ENCODE data around the gene ROR2. TPM values are rescaled to one million over a fixed set of nuclear protein-coding genes. Genes with fewer than 3 reads are reported as not detected.

The ROR2 gene
- total RNA-seq, 1 experiment from 2014 or later: 5.9 TPM

- in situ Hi-C loops (cut with HindIII; ENCODE audit: low pct_unique_long_range_greater_than_20kb, low sequenced_read_pairs): no loop called here
- CTCF ChIA-PET: no interaction called here
Measured at GRCh38 chr9:91811024-91811909, 138.8 kb downstream of the ROR2 start.

GRCh38 chr9:91810286-91810905, 139.6 kb downstream of the ROR2 start:
- in situ Hi-C loops (cut with HindIII; ENCODE audit: low pct_unique_long_range_greater_than_20kb, low sequenced_read_pairs): no loop called here
- POLR2A ChIA-PET: interaction anchor here (0.6 kb wide), 1 partner anchor 103 kb away, joined by 4 read pairs; no protein-coding TSS in a partner anchor
- CTCF ChIA-PET: no interaction called here

More at GRCh38 chr9:91811024-91811909, 138.8 kb downstream of the ROR2 start:
- Histone ChIP-seq H3K4me3 (ENCODE audit: low read depth in 2 of 2, low read length in 2 of 2) (no peak overlapping the region), H3K27ac (ENCODE audit: low read length) (no peak overlapping the region), H3K9me3 (ENCODE audit: control insufficient read depth, insufficient read depth, low read depth, low read length) (no peaks in the 10 kb centered on the region), H3K36me3 (ENCODE audit: control insufficient read depth, insufficient read depth, low read length) (no peaks in the 10 kb centered on the region), H3K27me3 (ENCODE audit: control insufficient read depth, insufficient read depth, low read length) (no peaks in the 10 kb centered on the region), H3K4me1 (ENCODE audit: control insufficient read depth, insufficient read depth, low read length) (no peaks in the 10 kb centered on the region)
- POLR2A ChIA-PET: no interaction called here
- no peak for TF ChIP-seq SIN3A (IDR thresholded peaks at IDR 0.05; ENCODE audit: borderline replicate concordance, insufficient read depth, low read depth, low read length)
- TF ChIP-seq POLR2AphosphoS5 (IDR thresholded peaks at IDR 0.05; ENCODE audit: low read depth, low read length): no peak
- TF ChIP-seq REST (IDR thresholded peaks at IDR 0.05; ENCODE audit: insufficient read depth in 1 of 2, low read depth in 2 of 2, low read length in 1 of 2): no peak
- TF ChIP-seq, protein P1, sequence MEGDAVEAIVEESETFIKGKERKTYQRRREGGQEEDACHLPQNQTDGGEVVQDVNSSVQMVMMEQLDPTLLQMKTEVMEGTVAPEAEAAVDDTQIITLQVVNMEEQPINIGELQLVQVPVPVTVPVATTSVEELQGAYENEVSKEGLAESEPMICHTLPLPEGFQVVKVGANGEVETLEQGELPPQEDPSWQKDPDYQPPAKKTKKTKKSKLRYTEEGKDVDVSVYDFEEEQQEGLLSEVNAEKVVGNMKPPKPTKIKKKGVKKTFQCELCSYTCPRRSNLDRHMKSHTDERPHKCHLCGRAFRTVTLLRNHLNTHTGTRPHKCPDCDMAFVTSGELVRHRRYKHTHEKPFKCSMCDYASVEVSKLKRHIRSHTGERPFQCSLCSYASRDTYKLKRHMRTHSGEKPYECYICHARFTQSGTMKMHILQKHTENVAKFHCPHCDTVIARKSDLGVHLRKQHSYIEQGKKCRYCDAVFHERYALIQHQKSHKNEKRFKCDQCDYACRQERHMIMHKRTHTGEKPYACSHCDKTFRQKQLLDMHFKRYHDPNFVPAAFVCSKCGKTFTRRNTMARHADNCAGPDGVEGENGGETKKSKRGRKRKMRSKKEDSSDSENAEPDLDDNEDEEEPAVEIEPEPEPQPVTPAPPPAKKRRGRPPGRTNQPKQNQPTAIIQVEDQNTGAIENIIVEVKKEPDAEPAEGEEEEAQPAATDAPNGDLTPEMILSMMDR (IDR thresholded peaks at IDR 0.05): no peak
- TF ChIP-seq TCF7L2 (IDR thresholded peaks at IDR 0.05; ENCODE audit: low read depth, low read length): no peak
- ATAC-seq: no peak
- intact Hi-C loops (cut with micrococcal nuclease; ENCODE audit: unreplicated experiment): no loop called here
- BruUV-seq (replicated peaks): no TSS peak
- DNase-seq (ENCODE audit: low read depth, low spot score): no peak

More at GRCh38 chr9:91810286-91810905, 139.6 kb downstream of the ROR2 start:
- intact Hi-C loops (cut with micrococcal nuclease; ENCODE audit: unreplicated experiment): no loop called here
- Histone ChIP-seq H3K4me3 (ENCODE audit: low read depth in 2 of 2, low read length in 2 of 2) (no peak overlapping the region), H3K27ac (ENCODE audit: low read length) (no peak overlapping the region), H3K9me3 (ENCODE audit: control insufficient read depth, insufficient read depth, low read depth, low read length) (no peaks in the 10 kb centered on the region), H3K27me3 (ENCODE audit: control insufficient read depth, insufficient read depth, low read length) (no peaks in the 10 kb centered on the region), H3K36me3 (ENCODE audit: control insufficient read depth, insufficient read depth, low read length) (no peaks in the 10 kb centered on the region), H3K4me1 (ENCODE audit: control insufficient read depth, insufficient read depth, low read length) (no peaks in the 10 kb centered on the region)
- DNase-seq (ENCODE audit: low read depth, low spot score): no peak
- ATAC-seq: no peak
- no TSS peak for BruUV-seq (replicated peaks)
- TF ChIP-seq REST (IDR thresholded peaks at IDR 0.05; ENCODE audit: insufficient read depth in 1 of 2, low read depth in 2 of 2, low read length in 1 of 2) (no peak), POLR2AphosphoS5 (IDR thresholded peaks at IDR 0.05; ENCODE audit: low read depth, low read length) (no peak), TCF7L2 (IDR thresholded peaks at IDR 0.05; ENCODE audit: low read depth, low read length) (no peak)
- TF ChIP-seq, protein P1 (IDR thresholded peaks at IDR 0.05): no peak

All from Panc1 (cell line).